ENCODE data around the gene COA6.
A peak's percentile ranks its signal among the peaks of the same experiment; 100 is the strongest.

Gene COA6

GRCh38 chr1:234373064-234373958, at the start of gene COA6:
Gene COA6, plus strand, starts transcription at chr1:234373456. Its CDS starts 11 bp downstream, at chr1:234373467.
- no peaks in the 10 kb centered on the region for H3K27me3 ChIP-seq (ENCODE audit: control insufficient read depth in 1 of 2, insufficient read depth in 2 of 2, low read length in 2 of 2)
- peak within 1 kb of the TSS; percentile 94 to 99 for H3K4me3 ChIP-seq (ENCODE audit: low read length in 2 of 2)
- H3K9me3 ChIP-seq (ENCODE audit: control insufficient read depth in 2 of 2, low read length in 2 of 2) = no peaks in the 10 kb centered on the region
- H3K36me3 ChIP-seq (ENCODE audit: control insufficient read depth in 2 of 2, insufficient read depth in 2 of 2, low read length in 2 of 2) = peaks cover 13 to 19% of the 10 kb centered on the region in 2 donors
- peak within 1 kb of the TSS; percentile 98 for H3K27ac ChIP-seq (ENCODE audit: low read length)
- H3K4me1 ChIP-seq (ENCODE audit: control insufficient read depth, insufficient read depth, low read length) = peaks cover 4% of the 10 kb centered on the region
- peak within 1 kb of the TSS; percentile 98 for H3K9ac ChIP-seq (ENCODE audit: low read length in 2 of 2)

- Histone ChIP-seq H3K9me3 (ENCODE audit: control insufficient read depth in 2 of 2, low read length in 2 of 2) (no peaks in the 10 kb centered on the region), H3K4me3 (ENCODE audit: low read length in 2 of 2) (no peak overlapping the region), H3K4me1 (ENCODE audit: control insufficient read depth, insufficient read depth, low read length) (peaks cover 5% of the 10 kb centered on the region), H3K27ac (ENCODE audit: low read length) (no peak overlapping the region), H3K27me3 (ENCODE audit: control insufficient read depth in 1 of 2, insufficient read depth in 2 of 2, low read length in 2 of 2) (peaks cover 8% of the 10 kb centered on the region in 2 donors), H3K9ac (ENCODE audit: low read length in 2 of 2) (no peak overlapping the region), H3K36me3 (ENCODE audit: control insufficient read depth in 2 of 2, insufficient read depth in 2 of 2, low read length in 2 of 2) (no peaks in the 10 kb centered on the region)
Observed at GRCh38 chr1:234324821-234325220, 48.4 kb upstream of the COA6 start.

- H3K4me3 ChIP-seq (ENCODE audit: low read length in 2 of 2) = peak overlapping the region in 1 of 2 donors; percentile 54
- H3K36me3 ChIP-seq (ENCODE audit: control insufficient read depth in 2 of 2, insufficient read depth in 2 of 2, low read length in 2 of 2) = no peaks in the 10 kb centered on the region
- no peak overlapping the region for H3K9ac ChIP-seq (ENCODE audit: low read length in 2 of 2)
- H3K4me1 ChIP-seq (ENCODE audit: control insufficient read depth, insufficient read depth, low read length) = peaks cover 5% of the 10 kb centered on the region
- no peaks in the 10 kb centered on the region for H3K9me3 ChIP-seq (ENCODE audit: control insufficient read depth in 2 of 2, low read length in 2 of 2)
- no peak overlapping the region for H3K27ac ChIP-seq (ENCODE audit: low read length)
- peaks cover 8% of the 10 kb centered on the region in 2 donors for H3K27me3 ChIP-seq (ENCODE audit: control insufficient read depth in 1 of 2, insufficient read depth in 2 of 2, low read length in 2 of 2)
Observed at GRCh38 chr1:234325878-234326496, 47.3 kb upstream of the COA6 start.

GRCh38 chr1:234326497-234327366, 46.5 kb upstream of the COA6 start:
- H3K27me3 ChIP-seq (ENCODE audit: control insufficient read depth in 1 of 2, insufficient read depth in 2 of 2, low read length in 2 of 2) = peaks cover 8% of the 10 kb centered on the region in 2 donors
- no peak overlapping the region for H3K9ac ChIP-seq (ENCODE audit: low read length in 2 of 2)

GRCh38 chr1:234327577-234328164, 45.6 kb upstream of the COA6 start:
- Histone ChIP-seq H3K9me3 (ENCODE audit: control insufficient read depth in 2 of 2, low read length in 2 of 2) (no peaks in the 10 kb centered on the region), H3K27me3 (ENCODE audit: control insufficient read depth in 1 of 2, insufficient read depth in 2 of 2, low read length in 2 of 2) (peaks cover 7 to 8% of the 10 kb centered on the region in 2 donors), H3K36me3 (ENCODE audit: control insufficient read depth in 2 of 2, insufficient read depth in 2 of 2, low read length in 2 of 2) (no peaks in the 10 kb centered on the region), H3K4me3 (ENCODE audit: low read length in 2 of 2) (no peak overlapping the region), H3K27ac (ENCODE audit: low read length) (no peak overlapping the region), H3K4me1 (ENCODE audit: control insufficient read depth, insufficient read depth, low read length) (peaks cover 5% of the 10 kb centered on the region), H3K9ac (ENCODE audit: low read length in 2 of 2) (no peak overlapping the region)

More at GRCh38 chr1:234326497-234327366, 46.5 kb upstream of the COA6 start:
- no peaks in the 10 kb centered on the region for H3K9me3 ChIP-seq (ENCODE audit: control insufficient read depth in 2 of 2, low read length in 2 of 2)
- H3K36me3 ChIP-seq (ENCODE audit: control insufficient read depth in 2 of 2, insufficient read depth in 2 of 2, low read length in 2 of 2) = no peaks in the 10 kb centered on the region
- H3K4me3 ChIP-seq (ENCODE audit: low read length in 2 of 2) = peak overlapping the region in 1 of 2 donors; percentile 54
- H3K27ac ChIP-seq (ENCODE audit: low read length) = no peak overlapping the region
- peaks cover 5% of the 10 kb centered on the region for H3K4me1 ChIP-seq (ENCODE audit: control insufficient read depth, insufficient read depth, low read length)

GRCh38 chr1:234330843-234331215, 42.4 kb upstream of the COA6 start:
- Histone ChIP-seq H3K36me3 (ENCODE audit: control insufficient read depth in 2 of 2, insufficient read depth in 2 of 2, low read length in 2 of 2) (no peaks in the 10 kb centered on the region), H3K27ac (ENCODE audit: low read length) (no peak overlapping the region), H3K4me3 (ENCODE audit: low read length in 2 of 2) (no peak overlapping the region), H3K9ac (ENCODE audit: low read length in 2 of 2) (no peak overlapping the region), H3K27me3 (ENCODE audit: control insufficient read depth in 1 of 2, insufficient read depth in 2 of 2, low read length in 2 of 2) (peaks cover 0 to 5% of the 10 kb centered on the region in 2 donors), H3K4me1 (ENCODE audit: control insufficient read depth, insufficient read depth, low read length) (peaks cover 5% of the 10 kb centered on the region), H3K9me3 (ENCODE audit: control insufficient read depth in 2 of 2, low read length in 2 of 2) (peaks cover 0 to 3% of the 10 kb centered on the region in 2 donors)

- peaks cover 0 to 3% of the 10 kb centered on the region in 2 donors for H3K9me3 ChIP-seq (ENCODE audit: control insufficient read depth in 2 of 2, low read length in 2 of 2)
Observed at GRCh38 chr1:234331507-234331906, 41.7 kb upstream of the COA6 start.

GRCh38 chr1:234336359-234336758, 36.9 kb upstream of the COA6 start:
- H3K4me1 ChIP-seq (ENCODE audit: control insufficient read depth, insufficient read depth, low read length) = no peaks in the 10 kb centered on the region
- H3K9me3 ChIP-seq (ENCODE audit: control insufficient read depth in 2 of 2, low read length in 2 of 2) = peaks cover 0 to 12% of the 10 kb centered on the region in 2 donors

More at GRCh38 chr1:234331507-234331906, 41.7 kb upstream of the COA6 start:
- H3K27me3 ChIP-seq (ENCODE audit: control insufficient read depth in 1 of 2, insufficient read depth in 2 of 2, low read length in 2 of 2) = no peaks in the 10 kb centered on the region
- H3K4me3 ChIP-seq (ENCODE audit: low read length in 2 of 2) = no peak overlapping the region
- peaks cover 5% of the 10 kb centered on the region for H3K4me1 ChIP-seq (ENCODE audit: control insufficient read depth, insufficient read depth, low read length)
- no peak overlapping the region for H3K9ac ChIP-seq (ENCODE audit: low read length in 2 of 2)
- H3K27ac ChIP-seq (ENCODE audit: low read length) = no peak overlapping the region
- no peaks in the 10 kb centered on the region for H3K36me3 ChIP-seq (ENCODE audit: control insufficient read depth in 2 of 2, insufficient read depth in 2 of 2, low read length in 2 of 2)

GRCh38 chr1:234337233-234337632, 36.0 kb upstream of the COA6 start:
- H3K9ac ChIP-seq (ENCODE audit: low read length in 2 of 2) = no peak overlapping the region
- no peaks in the 10 kb centered on the region for H3K27me3 ChIP-seq (ENCODE audit: control insufficient read depth in 1 of 2, insufficient read depth in 2 of 2, low read length in 2 of 2)
- H3K9me3 ChIP-seq (ENCODE audit: control insufficient read depth in 2 of 2, low read length in 2 of 2) = peaks cover 0 to 12% of the 10 kb centered on the region in 2 donors
- no peaks in the 10 kb centered on the region for H3K36me3 ChIP-seq (ENCODE audit: control insufficient read depth in 2 of 2, insufficient read depth in 2 of 2, low read length in 2 of 2)
- no peaks in the 10 kb centered on the region for H3K4me1 ChIP-seq (ENCODE audit: control insufficient read depth, insufficient read depth, low read length)
- no peak overlapping the region for H3K4me3 ChIP-seq (ENCODE audit: low read length in 2 of 2)
- no peak overlapping the region for H3K27ac ChIP-seq (ENCODE audit: low read length)

More at GRCh38 chr1:234336359-234336758, 36.9 kb upstream of the COA6 start:
- H3K9ac ChIP-seq (ENCODE audit: low read length in 2 of 2) = no peak overlapping the region
- no peaks in the 10 kb centered on the region for H3K36me3 ChIP-seq (ENCODE audit: control insufficient read depth in 2 of 2, insufficient read depth in 2 of 2, low read length in 2 of 2)
- H3K4me3 ChIP-seq (ENCODE audit: low read length in 2 of 2) = no peak overlapping the region
- no peaks in the 10 kb centered on the region for H3K27me3 ChIP-seq (ENCODE audit: control insufficient read depth in 1 of 2, insufficient read depth in 2 of 2, low read length in 2 of 2)
- no peak overlapping the region for H3K27ac ChIP-seq (ENCODE audit: low read length)

GRCh38 chr1:234340528-234340927, 32.7 kb upstream of the COA6 start:
- no peak overlapping the region for H3K27ac ChIP-seq (ENCODE audit: low read length)
- no peak overlapping the region for H3K9ac ChIP-seq (ENCODE audit: low read length in 2 of 2)
- H3K9me3 ChIP-seq (ENCODE audit: control insufficient read depth in 2 of 2, low read length in 2 of 2) = peaks cover 0 to 10% of the 10 kb centered on the region in 2 donors
- H3K27me3 ChIP-seq (ENCODE audit: control insufficient read depth in 1 of 2, insufficient read depth in 2 of 2, low read length in 2 of 2) = no peaks in the 10 kb centered on the region
- H3K4me1 ChIP-seq (ENCODE audit: control insufficient read depth, insufficient read depth, low read length) = no peaks in the 10 kb centered on the region
- no peak overlapping the region for H3K4me3 ChIP-seq (ENCODE audit: low read length in 2 of 2)
- no peaks in the 10 kb centered on the region for H3K36me3 ChIP-seq (ENCODE audit: control insufficient read depth in 2 of 2, insufficient read depth in 2 of 2, low read length in 2 of 2)

All from stomach smooth muscle (tissue), 2 donors.